ENCODE results near the gene LAMA3.
A peak's percentile ranks its signal among the peaks of the same experiment; 100 is the strongest.

The LAMA3 gene

DNA sequence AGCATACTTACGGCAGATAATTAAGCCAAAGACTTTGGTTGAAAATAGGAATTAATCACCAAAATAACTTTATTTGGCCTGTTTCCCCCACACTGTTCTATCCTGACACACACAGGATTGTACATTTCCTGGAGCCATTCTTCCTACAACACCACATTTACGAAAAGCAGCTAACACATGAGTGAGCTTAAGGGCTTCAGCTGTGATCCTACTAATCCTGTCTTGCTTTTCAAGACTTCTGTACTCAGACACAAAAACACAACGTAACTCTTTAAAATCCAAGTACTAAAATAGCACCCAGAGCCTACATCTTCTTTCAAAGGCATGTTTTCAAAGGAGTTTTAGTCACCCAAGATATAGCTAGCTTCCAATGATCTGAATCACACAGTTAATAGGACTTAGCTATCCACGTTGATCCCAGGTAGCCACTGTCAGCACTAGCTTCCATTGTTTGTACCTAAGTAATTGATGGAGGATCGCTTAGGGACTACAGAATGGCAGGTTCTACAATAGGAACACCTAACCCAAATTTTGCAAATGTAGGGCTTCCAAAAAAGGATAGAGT is 282.5 kb downstream of the LAMA3 start:
- no peak for DNase-seq (ENCODE audit: low spot score)

DNA sequence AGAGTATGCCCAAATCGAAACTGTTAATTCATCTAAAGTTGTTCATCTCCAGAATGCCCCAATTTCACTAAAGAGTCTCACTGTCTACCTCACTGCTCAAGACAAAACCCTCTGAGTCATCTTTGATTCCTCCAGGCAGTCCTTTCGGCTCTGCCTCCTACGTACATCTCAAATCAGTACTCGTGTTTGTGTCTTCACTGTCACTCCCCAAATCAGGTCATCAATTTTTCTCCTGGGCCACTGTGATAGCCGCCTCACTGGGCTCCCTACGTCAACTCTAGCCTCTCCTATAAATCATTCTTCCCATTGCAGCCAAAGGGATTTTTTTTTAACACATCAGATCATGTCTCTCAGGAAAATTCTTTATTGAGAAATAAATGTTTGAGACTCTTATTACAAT is 283.2 kb downstream of the LAMA3 start:
- DNase-seq (ENCODE audit: low spot score): peak; percentile 73

DNA sequence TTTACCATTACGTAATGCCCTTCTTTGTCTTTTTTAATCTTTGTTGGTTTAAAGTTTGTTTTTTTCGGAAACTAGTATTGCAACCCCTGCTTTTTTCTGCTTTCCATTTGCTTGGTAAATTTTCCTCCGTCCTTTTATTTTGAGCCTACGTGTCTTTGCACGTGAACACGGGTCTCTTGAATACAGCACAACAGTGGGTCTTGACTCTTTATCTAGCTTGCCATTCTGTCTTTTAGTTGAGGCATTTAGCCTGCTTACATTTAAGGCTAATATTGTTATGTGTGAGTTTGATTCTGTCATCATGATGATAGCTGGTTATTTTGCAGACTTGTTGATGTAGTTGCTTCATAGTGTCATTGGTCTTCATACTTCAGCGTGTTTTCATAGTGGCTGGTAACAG is 287.9 kb downstream of the LAMA3 start:
- DNase-seq (ENCODE audit: low spot score): no peak

DNA sequence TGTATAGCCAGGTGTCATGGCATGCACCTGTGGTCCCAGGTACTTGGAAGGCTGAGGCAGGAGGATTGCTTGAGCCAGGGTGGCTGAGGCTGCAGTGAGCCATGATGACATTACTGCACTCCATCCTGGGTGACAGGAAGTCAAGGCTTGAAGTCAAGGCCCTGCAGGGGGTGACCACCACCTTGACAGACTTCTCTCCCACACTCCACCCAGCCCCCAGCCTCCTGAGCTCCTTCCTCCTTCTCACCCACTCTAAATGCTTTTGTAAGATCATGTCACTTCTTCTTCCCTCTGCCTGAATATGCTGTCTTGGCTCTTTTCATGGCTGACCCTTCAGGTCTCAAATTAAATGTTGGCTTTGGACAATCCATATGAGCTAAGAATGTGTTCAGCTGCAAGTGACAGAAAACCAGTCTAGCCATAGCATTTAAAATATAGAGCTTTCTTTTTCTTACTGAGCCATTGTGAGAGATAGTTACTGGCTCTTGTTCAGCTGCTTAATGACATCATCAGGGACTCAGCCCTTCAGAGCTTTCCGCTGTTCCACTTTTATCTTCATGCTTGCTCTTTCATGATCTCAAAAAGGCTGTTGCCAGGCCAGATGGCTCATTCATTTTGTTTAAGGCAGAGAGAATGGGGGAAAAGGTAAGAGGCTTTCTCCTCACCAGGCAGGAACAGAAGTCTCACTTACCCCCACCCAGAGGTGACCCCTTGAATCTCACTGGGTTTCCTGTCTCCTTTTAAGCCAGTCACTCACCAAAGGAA is 288.6 kb downstream of the LAMA3 start:
- DNase-seq (ENCODE audit: low spot score): peak; percentile 44

DNA sequence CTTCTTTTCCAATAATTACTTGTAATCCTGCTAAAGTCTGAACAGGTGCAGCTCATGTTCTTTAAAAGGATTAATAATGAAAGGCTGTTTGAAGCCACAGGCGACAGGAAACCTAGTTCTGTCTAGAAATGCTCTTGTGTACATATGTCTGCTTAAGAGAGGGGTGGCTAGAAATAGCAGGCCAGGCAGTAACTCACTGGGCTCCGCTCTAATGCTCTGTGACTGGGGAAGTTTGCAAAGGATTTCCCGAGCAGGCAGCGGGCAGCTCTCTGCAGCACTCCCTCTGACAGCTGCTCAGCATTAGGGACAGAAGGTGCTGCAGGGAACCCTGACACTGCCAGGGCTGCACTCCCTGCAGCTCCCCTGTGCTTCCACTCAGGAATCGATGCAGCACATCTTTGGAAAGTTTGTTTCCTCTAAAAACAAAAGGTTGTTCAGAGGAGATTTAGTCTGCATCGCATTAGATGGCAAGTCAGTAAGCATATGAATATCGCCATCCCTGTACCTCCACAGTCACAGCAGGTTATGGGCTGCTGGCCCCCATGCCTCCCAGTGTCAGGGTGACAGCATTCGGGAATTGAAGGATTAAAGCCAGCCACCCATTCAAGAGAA is 292.2 kb downstream of the LAMA3 start:
- no peak for DNase-seq (ENCODE audit: low spot score)

DNA sequence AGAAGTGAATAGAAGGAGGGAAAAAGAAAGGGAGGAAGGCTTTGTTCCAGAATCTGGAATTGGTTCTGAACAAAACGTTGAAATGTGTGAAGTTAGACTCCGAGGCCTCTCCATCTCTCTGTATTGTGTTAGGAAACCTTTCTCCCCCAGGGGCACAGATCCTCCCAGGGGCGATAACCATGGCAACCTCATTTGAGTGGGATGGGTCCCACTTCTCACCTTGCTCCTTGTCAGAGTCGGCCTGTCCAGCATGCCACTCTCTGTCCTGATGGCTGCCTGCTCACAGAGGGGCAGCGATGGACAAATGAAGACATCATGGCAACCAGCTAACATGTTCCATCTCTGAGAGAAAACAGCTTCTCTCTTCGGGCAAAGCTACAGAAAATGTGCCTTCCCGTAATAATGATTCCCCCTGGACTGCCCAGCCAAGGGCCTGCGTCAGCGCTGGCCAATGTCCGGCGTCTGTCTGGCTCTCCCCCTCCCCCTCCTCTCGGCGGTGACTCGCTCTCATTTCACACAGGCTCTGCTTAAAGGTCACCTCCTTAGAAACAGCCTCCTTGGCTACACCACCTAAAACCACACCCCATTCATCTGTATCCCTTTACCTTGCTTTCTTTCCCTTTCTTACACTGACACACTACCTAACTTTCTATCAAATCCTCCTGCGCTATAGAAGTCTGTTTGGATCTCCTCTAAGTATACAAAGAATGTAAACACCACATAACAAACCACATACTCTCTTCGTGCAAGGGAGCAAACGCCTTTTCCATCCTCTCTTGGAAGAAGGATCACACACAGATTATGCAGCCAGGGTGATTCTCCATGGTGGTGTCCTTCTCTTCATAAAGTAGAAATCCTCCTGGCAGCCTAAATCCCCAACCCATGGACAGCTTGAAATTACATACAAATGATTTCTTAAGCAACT is 293.2 kb downstream of the LAMA3 start:
- DNase-seq (ENCODE audit: low spot score): no peak

DNA sequence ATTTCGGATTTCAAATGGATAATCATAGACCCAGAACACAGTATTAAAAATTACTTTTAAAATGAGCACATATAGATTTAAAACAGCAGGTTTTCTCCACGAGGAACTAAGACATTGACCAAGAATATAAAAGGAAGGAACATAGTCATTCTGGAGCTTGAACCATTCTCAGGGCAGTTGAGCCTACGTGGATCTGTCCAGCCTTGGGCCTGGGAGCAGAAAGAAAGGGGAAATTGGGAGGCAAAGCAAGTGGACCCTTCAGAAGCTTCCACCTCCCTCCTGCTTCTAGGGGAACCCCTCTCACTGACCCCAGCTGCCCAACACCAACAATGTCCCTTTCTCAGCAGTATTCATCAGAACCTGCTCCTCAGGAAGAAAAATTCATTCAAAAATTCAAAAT is 293.9 kb downstream of the LAMA3 start:
- DNase-seq (ENCODE audit: low spot score): no peak

DNA sequence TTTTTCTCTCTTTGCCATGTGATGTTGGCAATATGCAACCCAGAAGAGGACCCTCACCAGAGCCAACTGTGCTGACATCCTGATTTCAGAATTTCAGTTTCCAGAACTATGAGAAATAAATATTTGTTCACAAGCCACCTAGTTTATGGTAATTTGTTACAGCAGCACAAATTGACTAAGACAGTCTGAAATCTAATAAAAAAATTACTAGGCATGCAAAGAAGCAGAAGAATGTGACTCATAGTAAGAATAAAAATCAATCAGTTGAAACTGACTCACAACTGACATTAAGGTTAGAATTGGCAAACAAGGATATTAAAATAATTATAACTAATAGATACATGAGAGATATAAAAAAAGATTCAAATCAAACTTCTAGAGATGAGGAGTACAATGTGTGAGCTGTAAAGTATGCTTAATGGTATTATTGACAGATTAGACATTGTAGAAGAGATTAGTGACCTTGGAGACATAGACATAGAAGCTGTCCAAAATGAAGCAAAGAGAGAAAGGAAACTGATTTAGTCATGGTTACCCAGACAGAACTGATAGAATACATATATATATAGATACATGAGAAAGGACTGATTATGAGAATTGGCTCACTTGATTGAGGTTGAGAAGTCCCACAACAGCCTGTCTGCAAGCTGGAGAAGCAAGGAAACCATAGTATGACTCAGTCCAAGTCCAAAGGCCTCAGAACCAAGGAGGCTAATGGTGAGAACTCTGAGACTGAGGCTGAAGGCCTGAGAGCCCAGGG is 297.5 kb downstream of the LAMA3 start:
- no peak for DNase-seq (ENCODE audit: low spot score)

DNA sequence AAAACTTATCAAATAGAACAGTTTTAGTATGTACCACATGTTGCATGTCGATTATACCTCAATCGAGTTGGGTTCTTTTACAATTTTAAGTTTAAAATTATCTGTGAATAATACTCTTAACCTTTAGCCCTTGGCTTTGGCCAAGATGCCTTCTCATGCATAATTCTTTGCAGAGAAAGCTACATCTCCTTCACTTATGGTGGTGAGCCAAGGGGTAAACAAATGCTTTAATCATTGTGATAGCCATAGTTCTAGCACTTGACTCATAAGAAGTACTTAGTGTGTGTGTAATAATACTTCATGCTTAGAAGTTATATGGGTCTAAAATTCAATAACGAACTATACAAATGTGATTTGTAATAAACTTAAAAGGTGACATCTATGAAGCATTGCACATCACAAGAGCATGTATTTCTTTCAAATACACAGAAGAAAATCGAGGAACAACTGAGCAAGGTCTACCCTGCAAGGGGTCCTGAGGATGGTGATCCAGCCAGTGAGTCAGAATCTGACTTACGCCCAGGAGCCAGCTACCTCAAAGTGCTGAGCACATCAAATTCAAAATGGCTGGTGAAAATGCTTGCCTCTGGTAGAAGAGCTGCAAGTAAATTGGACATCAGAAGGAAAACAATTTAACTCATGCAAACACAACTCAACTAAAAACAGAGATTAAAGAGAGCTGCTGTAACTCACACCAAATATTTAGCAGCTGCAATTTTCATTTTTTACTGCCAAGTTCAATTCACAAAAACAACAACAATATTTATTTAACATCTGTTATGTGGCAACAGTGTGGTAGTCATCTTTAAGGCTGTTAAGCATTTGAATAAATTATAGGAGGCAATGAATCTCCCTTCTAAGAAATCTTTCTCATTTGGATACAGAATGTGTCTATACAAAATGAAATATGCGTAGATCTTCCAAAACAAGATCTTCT is 301.5 kb downstream of the LAMA3 start:
- peak; percentile 23 for DNase-seq (ENCODE audit: low spot score)

DNA sequence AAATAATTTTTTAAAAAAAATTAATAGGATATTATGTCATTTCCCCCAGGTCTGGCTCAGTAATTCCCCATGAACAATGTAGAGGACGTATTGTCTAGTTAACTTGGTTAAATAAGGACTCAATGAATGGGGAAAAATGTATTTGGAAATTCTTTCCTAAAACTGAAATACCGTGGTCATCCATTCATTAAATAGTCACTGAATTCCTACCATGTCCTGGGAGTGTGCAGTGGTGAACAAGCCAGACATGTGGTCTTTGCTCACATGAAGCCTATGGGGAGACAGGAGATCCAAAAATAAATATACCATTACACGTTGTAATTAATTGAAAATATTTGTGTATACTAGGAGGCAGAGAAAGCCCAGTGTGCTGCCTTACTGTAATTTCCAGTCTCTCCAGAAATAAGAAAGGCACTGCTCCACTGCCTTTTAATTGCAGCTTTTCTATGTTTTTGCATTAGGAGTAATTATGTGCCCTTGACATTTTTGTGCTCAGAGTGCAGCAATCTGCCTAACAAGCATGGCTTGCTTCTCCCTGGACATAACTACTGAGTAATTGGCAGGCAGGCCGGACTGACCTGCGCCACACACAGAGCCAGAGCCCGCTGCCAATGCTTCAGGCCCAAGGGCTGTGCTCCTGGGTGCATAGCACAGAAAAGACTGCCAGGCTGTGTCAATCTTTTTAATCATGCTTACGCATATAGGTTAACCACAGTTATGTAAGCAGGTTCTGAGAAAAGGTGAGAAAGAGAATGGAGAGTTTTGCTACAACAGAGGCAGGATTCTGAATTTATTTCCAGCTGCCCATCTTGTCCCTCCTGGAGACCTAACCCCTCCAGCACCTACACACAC is 303.1 kb downstream of the LAMA3 start:
- peak; percentile 79 for DNase-seq (ENCODE audit: low spot score)

DNA sequence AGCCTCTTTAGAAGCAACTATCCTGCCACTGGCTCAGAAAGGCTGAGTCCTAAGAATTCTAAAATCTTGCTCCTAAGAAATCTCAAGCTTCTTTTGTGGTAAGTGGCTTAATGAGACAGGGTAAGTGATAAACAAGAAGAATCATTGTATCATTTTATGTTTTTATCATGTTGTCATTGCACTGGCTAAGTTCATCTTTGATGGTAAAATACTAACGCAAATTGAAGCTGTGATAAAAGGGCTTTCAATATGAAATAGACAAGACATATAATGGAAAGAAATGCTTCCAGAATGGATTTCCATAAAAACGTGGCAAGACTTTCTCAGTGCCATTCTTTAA is 303.7 kb downstream of the LAMA3 start:
- no peak for DNase-seq (ENCODE audit: low spot score)

DNA sequence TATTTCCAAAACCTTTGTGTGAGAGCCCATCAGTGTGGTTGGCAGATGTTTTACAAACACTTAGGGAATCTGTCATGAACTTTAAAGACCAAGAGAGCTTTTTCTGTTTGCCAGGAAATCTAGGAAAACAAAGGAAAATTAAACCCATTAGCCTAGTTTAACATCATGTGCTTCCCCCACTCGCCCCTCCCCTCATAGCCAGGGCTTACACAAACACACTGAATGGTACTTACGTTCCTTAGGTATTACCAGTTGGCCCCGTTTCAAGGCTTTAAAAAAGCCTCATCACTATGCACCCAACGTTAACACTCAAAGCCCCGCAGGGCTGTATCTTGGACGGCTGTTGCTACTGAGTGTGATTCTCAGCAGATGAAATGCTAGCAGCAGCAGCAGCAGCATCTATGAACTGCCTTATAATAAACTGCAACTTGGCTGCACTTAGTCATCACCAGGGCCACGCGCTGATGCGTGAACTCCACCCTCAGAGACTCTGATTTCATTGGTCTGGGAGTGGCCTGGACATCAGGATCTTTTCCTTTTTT is 305.2 kb downstream of the LAMA3 start:
- peak; percentile 75 for DNase-seq (ENCODE audit: low spot score)

DNA sequence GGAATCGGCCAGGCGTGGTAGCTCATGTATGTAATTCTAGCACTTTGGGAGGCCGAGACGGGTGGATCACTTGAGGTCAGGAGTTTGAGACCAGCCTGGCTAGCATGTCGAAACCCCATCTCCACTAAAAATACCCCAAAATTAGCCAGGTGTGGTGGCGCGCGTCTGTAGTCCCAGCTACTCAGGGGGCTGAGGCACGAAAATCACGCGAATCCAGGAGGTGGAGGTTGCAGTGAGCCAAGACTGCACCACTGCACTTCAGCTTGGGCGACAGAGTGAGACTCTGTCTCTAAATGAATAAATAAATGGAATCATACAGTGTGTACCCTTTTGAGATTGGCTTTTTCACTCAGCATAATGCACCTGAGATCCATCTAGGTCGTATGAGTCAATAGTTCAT is 305.9 kb downstream of the LAMA3 start:
- DNase-seq (ENCODE audit: low spot score): no peak

DNA sequence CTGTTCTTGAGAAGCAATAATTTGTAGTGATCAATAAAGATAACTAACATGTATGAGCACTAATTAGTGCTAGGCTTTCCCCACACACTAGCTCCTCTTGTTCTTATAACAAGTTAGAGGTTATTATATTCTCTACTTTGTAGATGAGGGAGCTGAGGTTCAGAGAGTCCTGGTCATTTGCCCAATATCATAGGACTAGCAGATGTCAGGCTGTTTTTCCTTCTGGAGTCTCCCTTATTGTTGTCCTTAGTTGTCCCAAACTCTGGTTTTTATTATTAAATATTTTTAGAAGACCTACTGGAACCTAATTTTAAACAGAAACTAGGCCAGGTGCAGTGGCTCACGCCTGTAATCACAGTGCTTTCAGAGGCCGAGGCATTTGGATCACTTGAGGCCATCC is 308.8 kb downstream of the LAMA3 start:
- no peak for DNase-seq (ENCODE audit: low spot score)

DNA sequence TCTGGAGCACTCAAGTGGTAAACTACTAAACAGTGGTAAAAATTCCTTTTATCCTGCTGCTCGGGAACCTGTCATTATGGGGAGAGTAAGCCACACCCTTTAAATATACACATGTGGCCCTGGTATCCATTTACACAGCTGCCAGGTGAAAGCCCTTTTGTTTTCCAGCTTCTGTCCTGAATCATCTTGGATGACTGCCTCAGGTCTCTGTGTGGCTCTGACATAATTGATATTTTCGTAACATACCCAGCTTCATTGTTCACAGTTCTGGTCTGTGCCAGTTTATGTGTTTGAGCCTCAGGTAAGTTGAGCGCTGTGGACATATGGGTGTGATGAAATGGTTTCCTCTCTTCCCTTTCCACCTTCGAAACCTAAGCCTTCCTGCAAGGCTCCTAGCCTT is 309.6 kb downstream of the LAMA3 start:
- DNase-seq (ENCODE audit: low spot score): no peak

DNA sequence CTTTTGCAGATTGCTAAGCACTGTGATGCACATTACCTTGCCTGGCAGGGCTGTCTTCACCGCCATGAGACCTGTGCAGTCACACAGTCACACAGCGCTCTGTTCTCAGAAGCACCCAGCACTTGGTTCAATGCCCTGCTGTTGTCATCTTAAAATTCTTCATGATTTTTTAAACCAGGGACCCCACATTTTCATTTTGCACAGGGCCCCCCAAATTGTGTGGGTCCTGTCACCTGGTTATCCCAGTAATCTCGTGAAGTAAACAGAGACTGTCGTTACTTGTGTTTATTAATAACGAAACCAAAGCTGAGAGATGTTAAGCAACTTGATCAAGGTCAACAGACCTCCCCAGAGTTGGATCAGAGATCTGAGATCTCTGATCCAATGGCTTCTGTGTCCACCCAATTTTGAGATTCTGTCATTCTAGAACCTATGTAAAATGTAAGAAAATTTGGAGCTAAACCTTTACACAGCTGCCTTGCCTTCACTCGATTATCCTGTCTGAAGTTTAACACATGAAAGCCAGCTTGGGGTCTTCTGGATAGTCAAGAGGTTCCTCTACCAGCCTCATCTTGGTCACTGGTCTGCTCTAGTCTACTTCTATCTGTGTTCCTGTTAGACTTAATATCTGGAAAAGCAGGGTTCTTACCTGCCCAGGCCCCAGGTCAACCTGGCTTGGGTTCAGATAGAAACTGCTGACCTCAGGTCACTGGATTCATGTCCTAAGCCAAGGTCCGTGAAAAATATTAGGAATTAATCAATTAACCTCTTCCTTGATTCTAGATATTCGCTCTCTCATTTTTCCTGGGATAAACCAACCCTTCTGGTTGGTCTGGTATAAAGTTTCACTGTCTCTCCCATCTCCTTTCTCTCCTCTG is 311.6 kb downstream of the LAMA3 start:
- peak; percentile 47 for DNase-seq (ENCODE audit: low spot score)

DNA sequence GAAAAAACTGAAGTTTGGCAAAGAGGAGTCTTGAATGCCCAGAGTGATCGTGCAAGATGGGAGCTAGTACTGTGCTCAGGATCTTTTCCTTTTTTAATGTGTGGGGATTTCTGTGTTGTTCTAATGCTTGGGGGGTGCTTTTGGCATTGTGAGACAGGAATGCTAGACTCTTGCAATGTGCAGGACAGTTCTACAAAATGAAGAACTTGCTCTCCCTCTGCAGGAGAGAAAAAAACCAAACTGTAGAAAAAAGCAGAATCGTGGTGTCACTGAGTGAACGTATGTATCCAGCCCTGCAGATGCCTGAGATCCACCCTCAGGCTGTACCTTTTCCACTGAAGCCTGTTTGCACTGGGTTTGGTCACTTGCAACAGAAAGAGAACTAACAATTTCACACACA is 313.2 kb downstream of the LAMA3 start:
- peak; percentile 28 for DNase-seq (ENCODE audit: low spot score)

DNA sequence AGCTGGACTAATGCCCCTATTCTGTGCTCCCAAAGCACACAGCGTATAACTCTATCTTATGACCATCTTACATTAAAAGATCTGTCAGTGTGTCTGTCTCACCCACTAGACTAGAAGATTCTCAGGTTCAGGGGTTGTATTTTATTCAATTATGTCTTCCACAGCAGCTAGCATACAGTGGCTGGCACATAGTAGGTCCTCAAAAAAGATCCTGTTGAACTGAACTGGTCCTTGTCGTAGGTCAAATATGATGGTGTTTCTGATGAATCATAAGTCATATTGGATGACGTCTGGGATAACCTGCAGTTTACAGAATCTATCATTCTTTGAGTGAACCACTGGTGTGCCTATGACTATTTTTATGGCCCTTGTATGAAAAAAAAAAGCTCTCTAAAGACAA is 314.0 kb downstream of the LAMA3 start:
- DNase-seq (ENCODE audit: low spot score): no peak

All from CD4-positive, alpha-beta T cell treated with Interleukin-2 at 100 ng/mL for 4 hours (primary cell).